Activated naive CD8-positive, alpha-beta T cell treated with anti-CD3 and anti-CD28 coated beads, Interleukin-2, amount 50 U/mL, for 24 hours (primary cell): Measurements from ENCODE around the gene PIK3IP1.
A peak's percentile ranks its signal among the peaks of the same experiment; 100 is the strongest.
"Not testable (repeated sequence)": the region's sequence is repeated elsewhere in the genome, so short reads cannot be mapped to it uniquely, and the experiment has no call there.

Experiments
- ATAC-seq: fragments of 150-1000 bp; cut with Tn5 transposase; one replicate; pipeline ENCODE4 v1.10.0; 2021
- DNase-seq: peaks from one replicate; pipeline ENCODE4 v3.0.0; 2021
- H3K27ac Mint-ChIP-seq: one replicate; pipeline ENCODE4 v1.8.0; 2021; ENCODE audit warnings: mild to moderate bottlenecking, mixed read lengths
- H3K27me3 Mint-ChIP-seq: one replicate; pipeline ENCODE4 v1.8.0; 2021; ENCODE audit warnings: mixed read lengths
- H3K36me3 Mint-ChIP-seq: one replicate; pipeline ENCODE4 v1.8.0; 2021; ENCODE audit warnings: low read depth, mixed read lengths
- H3K4me1 Mint-ChIP-seq: one replicate; pipeline ENCODE4 v1.8.0; 2021; ENCODE audit warnings: mixed read lengths
- H3K4me3 Mint-ChIP-seq: one replicate; pipeline ENCODE4 v1.8.0; 2021; ENCODE audit warnings: mild to moderate bottlenecking, moderate library complexity, mixed read lengths
- H3K9me3 Mint-ChIP-seq: one replicate; pipeline ENCODE4 v1.8.0; 2021; ENCODE audit warnings: mixed read lengths

PIK3IP1 gene

DNA sequence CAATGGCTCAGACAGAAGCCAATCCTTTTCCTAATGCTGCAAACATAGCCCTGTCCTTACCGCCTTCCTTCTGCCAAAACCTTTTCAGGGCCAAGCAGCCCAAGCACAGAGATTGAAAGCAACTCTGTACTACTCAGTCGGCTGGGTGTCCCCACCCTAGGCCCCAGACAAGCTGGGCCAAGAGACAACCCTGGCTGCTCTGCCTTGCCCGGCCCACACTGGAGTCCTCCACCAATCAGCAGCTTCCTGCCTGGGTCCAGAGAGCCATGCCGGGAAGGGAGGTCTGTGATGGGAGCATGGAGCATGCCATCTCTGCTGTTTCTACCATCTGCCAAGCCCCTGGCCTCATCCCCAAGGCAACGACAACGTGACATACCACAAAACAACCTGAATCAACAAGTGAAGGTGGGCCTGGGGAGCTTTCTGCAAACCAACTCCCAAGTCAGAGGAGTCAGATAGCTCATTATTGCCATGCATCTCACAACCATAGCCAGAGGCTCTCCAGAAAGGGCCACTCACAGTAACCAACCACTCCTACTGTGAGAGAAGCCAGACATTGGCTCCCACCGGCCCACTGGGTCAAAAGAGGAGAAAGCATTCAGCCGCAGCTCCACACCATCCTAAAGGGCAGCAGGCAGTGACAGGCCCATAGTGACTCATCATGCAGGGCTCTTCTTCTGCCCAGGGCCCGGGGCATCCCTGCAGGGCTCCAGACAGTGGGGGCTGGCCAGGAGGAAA lies 35.7 kb upstream of the PIK3IP1 start:
- no peak for DNase-seq
- Mint-ChIP-seq H3K27me3 (no peaks in the 10 kb centered on the region), H3K36me3 (peaks cover 45% of the 10 kb centered on the region), H3K27ac (no peak overlapping the region), H3K4me1 (peaks cover 23% of the 10 kb centered on the region), H3K4me3 (no peak overlapping the region), H3K9me3 (no peaks in the 10 kb centered on the region)
- ATAC-seq, result no peak

DNA sequence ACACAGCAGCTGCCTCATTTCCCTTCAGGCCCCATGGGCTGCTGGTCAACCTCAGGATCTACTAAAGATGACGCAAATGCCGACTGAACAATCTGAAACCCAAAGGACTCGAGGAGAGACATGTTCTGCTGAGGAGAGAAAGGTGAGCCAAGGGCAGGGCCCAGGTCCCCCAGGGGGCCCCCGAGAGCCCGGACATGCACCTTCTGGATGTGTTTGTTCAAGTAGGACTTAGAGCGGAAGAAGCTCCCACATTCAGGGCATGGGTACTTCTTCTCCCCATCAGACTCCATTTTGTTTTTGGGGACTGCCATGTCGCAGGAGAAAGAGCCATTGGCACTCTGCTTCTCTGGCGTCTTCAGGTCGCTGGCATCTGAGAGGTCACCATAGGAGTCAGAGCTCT lies 34.6 kb upstream of the PIK3IP1 start:
- peaks cover 23% of the 10 kb centered on the region for H3K4me1 Mint-ChIP-seq

GRCh38 chr22:31323578-31324550 lies 31.6 kb upstream of the PIK3IP1 start:
- Mint-ChIP-seq H3K4me1 (peaks cover 4% of the 10 kb centered on the region), H3K27ac (peak overlapping the region; percentile 24), H3K27me3 (no peaks in the 10 kb centered on the region), H3K4me3 (no peak overlapping the region), H3K36me3 (peaks cover 16% of the 10 kb centered on the region), H3K9me3 (no peaks in the 10 kb centered on the region)
- no peak for ATAC-seq
- DNase-seq, result no peak

More for the DNA sequence above, 34.6 kb upstream of the PIK3IP1 start:
- H3K4me3 Mint-ChIP-seq, result no peak overlapping the region
- no peak overlapping the region for H3K27ac Mint-ChIP-seq
- H3K9me3 Mint-ChIP-seq, result no peaks in the 10 kb centered on the region
- no peak for DNase-seq
- no peak for ATAC-seq
- H3K27me3 Mint-ChIP-seq, result no peaks in the 10 kb centered on the region
- peaks cover 40% of the 10 kb centered on the region for H3K36me3 Mint-ChIP-seq

GRCh38 chr22:31321421-31321820 lies 29.1 kb upstream of the PIK3IP1 start:
- H3K9me3 Mint-ChIP-seq, result no peaks in the 10 kb centered on the region
- DNase-seq, result no peak
- ATAC-seq, result no peak
- peaks cover 4% of the 10 kb centered on the region for H3K4me1 Mint-ChIP-seq
- no peak overlapping the region for H3K4me3 Mint-ChIP-seq
- H3K36me3 Mint-ChIP-seq, result peaks cover 13% of the 10 kb centered on the region
- no peaks in the 10 kb centered on the region for H3K27me3 Mint-ChIP-seq
- no peak overlapping the region for H3K27ac Mint-ChIP-seq

GRCh38 chr22:31314220-31314619 lies 21.9 kb upstream of the PIK3IP1 start:
- Mint-ChIP-seq H3K36me3 (peaks cover 14% of the 10 kb centered on the region), H3K4me1 (peaks cover 17% of the 10 kb centered on the region)
- not testable (repeated sequence) for DNase-seq, H3K4me3 Mint-ChIP-seq, ATAC-seq, H3K27ac Mint-ChIP-seq, H3K27me3 Mint-ChIP-seq, H3K9me3 Mint-ChIP-seq

DNA sequence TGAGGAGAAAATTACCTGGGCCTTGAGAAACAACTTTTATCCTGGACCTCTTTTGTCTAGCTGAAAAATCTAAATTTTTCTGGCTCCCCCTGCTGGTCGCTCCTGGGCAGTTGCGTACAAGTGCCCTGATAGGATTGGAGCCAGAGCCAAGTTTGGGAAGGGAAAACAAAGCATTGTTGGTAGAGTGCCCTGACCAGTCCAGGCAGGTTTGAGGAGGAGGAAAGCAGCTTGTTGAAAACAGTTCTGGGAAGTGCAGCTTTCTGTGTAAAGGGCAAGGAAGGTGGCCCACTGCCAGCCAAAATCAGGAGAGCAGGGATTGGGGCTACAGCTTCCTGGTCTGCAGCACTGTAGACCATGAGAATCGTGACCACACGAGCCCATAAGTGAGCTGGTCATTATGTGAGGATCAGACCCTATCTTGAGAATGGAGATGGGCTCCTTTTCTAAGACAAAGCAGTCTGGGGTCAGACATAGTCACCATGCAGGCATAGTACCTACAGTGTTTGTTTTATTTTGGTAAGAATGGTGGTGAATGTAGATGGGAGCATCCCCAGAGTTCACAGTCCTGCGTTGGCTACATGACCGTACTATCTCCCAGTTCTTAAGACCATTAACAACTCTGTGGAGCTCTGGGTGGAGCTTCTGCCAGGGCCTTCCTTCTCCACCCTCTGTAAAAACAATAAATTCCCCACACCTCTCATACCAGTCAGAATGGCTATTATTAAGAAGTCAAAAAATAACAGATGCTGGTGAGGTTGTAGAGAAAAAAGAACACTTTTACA lies 21.3 kb upstream of the PIK3IP1 start:
- peak; percentile 77 for DNase-seq
- Mint-ChIP-seq H3K9me3 (no peaks in the 10 kb centered on the region), H3K36me3 (peaks cover 14% of the 10 kb centered on the region), H3K27ac (peak overlapping the region; percentile 3), H3K4me3 (no peak overlapping the region), H3K27me3 (no peaks in the 10 kb centered on the region), H3K4me1 (peaks cover 20% of the 10 kb centered on the region)
- ATAC-seq, result peak; percentile 57

GRCh38 chr22:31308181-31308580 lies 15.9 kb upstream of the PIK3IP1 start:
- peaks cover 45% of the 10 kb centered on the region for H3K4me1 Mint-ChIP-seq
- H3K27me3 Mint-ChIP-seq, result no peaks in the 10 kb centered on the region
- ATAC-seq, result no peak
- H3K4me3 Mint-ChIP-seq, result no peak overlapping the region
- H3K27ac Mint-ChIP-seq, result peak overlapping the region; percentile 13
- no peak for DNase-seq
- no peaks in the 10 kb centered on the region for H3K9me3 Mint-ChIP-seq
- H3K36me3 Mint-ChIP-seq, result no peaks in the 10 kb centered on the region

DNA sequence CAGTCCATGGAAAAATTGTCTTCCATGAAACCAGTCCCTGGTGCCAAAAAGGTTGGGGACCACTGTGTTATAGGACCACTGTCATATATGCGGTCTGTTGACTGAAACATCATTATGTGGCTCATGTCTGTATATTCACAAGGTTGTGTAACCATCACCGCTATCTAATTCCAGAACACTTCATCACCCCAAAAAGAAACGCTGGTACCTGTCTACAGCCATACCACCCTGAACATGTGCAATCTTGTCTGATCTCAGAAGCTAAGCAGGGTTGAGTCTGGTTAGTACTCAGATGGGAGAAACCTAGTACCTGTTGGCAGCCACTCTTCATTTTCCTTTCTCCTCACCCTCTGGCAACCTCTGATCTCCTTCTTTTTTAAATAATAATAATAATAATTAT lies 12.9 kb upstream of the PIK3IP1 start:
- Mint-ChIP-seq H3K4me3 (no peak overlapping the region), H3K27me3 (no peaks in the 10 kb centered on the region), H3K36me3 (no peaks in the 10 kb centered on the region), H3K4me1 (peaks cover 60% of the 10 kb centered on the region), H3K27ac (no peak overlapping the region), H3K9me3 (no peaks in the 10 kb centered on the region)
- DNase-seq, result no peak
- ATAC-seq, result no peak

- no peak overlapping the region for H3K4me3 Mint-ChIP-seq
- peak; percentile 78 for ATAC-seq
- H3K36me3 Mint-ChIP-seq, result no peaks in the 10 kb centered on the region
- DNase-seq, result no peak
- H3K27me3 Mint-ChIP-seq, result no peaks in the 10 kb centered on the region
- peaks cover 46% of the 10 kb centered on the region for H3K4me1 Mint-ChIP-seq
- H3K27ac Mint-ChIP-seq, result peak overlapping the region; percentile 9
- H3K9me3 Mint-ChIP-seq, result no peaks in the 10 kb centered on the region
Measured at GRCh38 chr22:31302537-31302936, 10.2 kb upstream of the PIK3IP1 start.

DNA sequence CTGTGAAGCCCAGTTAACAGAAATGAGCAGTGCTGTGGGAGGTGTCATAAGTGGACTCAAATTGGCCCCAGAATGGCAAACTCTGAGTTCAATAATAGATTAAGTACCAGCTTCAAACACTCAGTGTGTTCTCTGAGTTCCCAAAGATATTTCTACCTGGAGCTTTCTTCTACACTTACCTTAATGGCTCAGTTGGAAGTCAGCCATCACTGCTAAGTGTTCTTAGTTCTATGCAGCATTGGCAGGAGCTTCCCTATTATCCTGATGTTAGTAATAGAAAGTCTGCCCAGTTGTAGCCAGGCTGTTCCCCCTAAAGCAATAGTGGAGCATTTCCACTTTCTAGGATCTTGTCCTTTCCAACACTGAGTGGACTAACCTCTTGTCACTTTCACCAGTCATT lies 9.7 kb upstream of the PIK3IP1 start:
- Mint-ChIP-seq H3K36me3 (no peaks in the 10 kb centered on the region), H3K9me3 (no peaks in the 10 kb centered on the region), H3K27me3 (no peaks in the 10 kb centered on the region), H3K4me3 (no peak overlapping the region), H3K27ac (no peak overlapping the region), H3K4me1 (peaks cover 44% of the 10 kb centered on the region)
- no peak for DNase-seq
- ATAC-seq, result no peak

DNA sequence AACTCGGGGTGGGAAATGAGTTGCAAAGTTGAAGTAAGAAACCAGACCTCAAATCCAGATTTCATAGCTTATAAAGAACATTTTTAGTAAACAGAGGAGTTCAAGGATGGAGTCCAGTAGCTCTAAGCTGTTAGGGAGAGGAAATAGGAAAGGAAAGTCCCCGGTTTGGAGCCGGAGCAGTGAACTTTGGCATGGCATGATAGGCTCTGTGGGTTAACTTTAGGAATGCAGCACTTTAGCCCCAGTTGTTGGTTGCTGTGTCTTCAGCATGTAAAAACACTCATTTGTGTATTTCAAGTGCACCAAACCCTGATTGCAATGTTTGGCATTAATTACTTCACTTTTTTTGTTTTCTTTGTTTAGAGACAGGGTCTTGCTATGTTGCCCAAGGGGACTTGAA lies 8.6 kb upstream of the PIK3IP1 start:
- no peaks in the 10 kb centered on the region for H3K9me3 Mint-ChIP-seq
- no peak for ATAC-seq
- H3K4me1 Mint-ChIP-seq, result peaks cover 44% of the 10 kb centered on the region
- no peak for DNase-seq
- no peaks in the 10 kb centered on the region for H3K36me3 Mint-ChIP-seq
- H3K27ac Mint-ChIP-seq, result no peak overlapping the region
- H3K27me3 Mint-ChIP-seq, result no peaks in the 10 kb centered on the region
- no peak overlapping the region for H3K4me3 Mint-ChIP-seq

DNA sequence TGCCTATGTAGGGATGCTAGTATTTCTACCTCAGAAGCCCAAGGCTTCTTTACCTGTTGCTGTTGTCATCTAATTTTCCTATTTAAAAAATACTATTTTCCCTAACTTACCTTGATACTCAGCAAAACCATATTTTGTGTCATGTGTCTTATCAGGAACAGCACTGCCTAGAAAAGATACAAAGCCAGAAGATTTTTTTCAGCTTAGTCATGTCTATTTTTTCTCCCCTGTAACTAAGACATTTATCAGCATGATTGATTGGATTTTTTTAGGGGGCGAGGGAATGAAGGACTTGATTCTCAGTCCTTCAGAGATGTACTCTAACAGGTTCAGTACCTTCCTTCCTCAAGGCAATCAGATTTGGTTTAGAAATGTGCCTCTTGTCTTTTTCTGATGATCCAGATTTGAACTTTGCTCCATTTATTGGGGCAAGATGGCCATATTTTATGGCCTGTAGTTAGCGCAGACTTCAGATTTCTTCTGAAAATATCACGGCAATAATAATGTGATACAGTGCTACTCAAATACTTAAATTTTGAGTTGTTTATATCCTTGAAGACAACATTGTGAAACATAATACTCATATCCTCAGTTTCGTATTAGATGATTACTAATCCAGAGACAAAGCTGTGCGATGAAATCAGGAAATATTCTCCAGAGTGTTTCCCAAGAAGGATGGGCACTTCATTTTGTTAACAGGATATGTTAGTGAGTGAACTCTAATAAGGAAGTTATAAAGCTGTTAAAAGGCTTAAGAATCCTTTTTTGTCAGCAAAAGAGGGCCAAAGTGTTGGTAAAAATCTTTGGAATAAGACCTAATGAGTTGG lies 3.8 kb upstream of the PIK3IP1 start:
- DNase-seq (no peak), ATAC-seq (no peak)
- H3K27ac Mint-ChIP-seq, result peak overlapping the region; percentile 78
- no peaks in the 10 kb centered on the region for H3K9me3 Mint-ChIP-seq
- peak overlapping the region; percentile 68 for H3K4me3 Mint-ChIP-seq
- H3K36me3 Mint-ChIP-seq, result peaks cover 2% of the 10 kb centered on the region
- peaks cover 61% of the 10 kb centered on the region for H3K4me1 Mint-ChIP-seq
- H3K27me3 Mint-ChIP-seq, result no peaks in the 10 kb centered on the region

GRCh38 chr22:31295360-31295759 lies 3.1 kb upstream of the PIK3IP1 start:
- no peaks in the 10 kb centered on the region for H3K9me3 Mint-ChIP-seq
- peaks cover 2% of the 10 kb centered on the region for H3K36me3 Mint-ChIP-seq
- H3K4me3 Mint-ChIP-seq, result peak overlapping the region; percentile 68
- peak overlapping the region; percentile 78 for H3K27ac Mint-ChIP-seq
- no peaks in the 10 kb centered on the region for H3K27me3 Mint-ChIP-seq
- ATAC-seq (no peak), DNase-seq (no peak)
- peaks cover 57% of the 10 kb centered on the region for H3K4me1 Mint-ChIP-seq
